Renal cortical epithelial cell (primary cell): ENCODE data around the gene CARD10. TPM values are rescaled to one million over a fixed set of nuclear protein-coding genes. Genes with fewer than 3 reads are reported as not detected.
A peak's percentile ranks its signal among the peaks of the same experiment; 100 is the strongest.

Experiments
- DNase-seq: peaks from one replicate; pipeline ENCODE4 v3.0.0-alpha.2; 2011; ENCODE audit warnings: low read depth
- total RNA-seq: library from RNA; depleted of rRNA; stranded (reverse); fragments of >200 nt; gene quantifications from 2 replicates; pipeline ENCODE4 v1.2.3, GENCODE V29; 2014

CARD10 gene
- total RNA-seq, 1 donor from 2014 or later = 39.9 TPM

DNA sequence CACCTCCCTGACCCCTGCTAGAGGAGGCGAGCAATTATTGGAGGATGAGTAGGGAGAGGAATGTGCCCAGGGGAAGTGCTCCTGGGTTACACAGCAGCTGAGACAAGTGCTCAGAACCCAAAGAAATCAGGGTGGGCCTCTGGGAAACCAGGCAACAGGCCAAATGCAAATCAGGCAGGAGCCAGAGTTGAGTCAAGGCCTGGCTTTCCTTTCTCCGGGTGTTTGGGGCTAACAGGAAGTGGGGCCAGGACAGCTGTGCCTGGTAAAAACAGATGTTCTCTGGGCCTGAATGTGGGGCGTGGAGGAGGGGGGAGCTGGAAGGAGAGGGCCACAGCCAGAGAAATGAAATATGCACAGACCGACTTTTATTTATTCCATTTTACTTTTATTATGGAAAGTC lies 55.0 kb downstream of the CARD10 start:
- DNase-seq = no peak

DNA sequence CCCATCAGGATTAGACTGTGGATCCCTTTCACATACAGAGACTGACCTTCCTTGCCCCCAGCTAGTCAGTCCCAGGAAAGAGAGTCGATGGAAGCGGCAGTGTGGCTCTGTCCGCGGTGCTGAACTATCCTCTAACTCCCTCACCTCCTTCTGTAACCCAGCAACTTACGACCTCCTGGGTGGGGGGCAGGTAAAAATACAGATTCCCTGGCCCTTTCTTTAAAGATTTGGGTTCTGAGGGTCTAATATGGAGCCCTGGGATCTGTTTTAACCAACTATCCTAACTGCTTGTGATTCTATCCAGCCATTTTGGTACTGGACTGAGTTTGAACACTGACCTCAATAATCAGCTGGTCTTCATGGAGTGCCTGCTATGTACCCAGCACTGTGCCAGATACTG lies 56.2 kb downstream of the CARD10 start:
- DNase-seq = peak; percentile 41

DNA sequence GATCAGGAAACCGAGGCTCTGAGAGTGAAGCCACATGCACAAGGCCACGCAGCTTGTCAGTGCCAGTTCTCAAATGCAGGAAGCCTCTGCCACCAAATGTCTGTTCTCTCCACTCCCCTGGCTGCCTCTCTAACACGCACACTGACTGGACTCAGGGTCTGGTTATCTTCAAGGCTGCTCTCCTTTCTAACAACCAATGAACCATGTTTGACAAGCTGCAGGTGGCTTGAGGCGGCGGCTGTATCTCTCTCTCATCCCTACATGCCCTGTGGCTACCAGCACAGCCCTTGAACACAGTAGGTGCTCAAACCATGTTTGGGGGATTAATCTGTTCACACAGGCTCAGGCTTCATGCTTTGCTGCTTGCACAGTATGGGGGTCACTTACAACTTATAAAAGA lies 56.8 kb downstream of the CARD10 start:
- DNase-seq = no peak

DNA sequence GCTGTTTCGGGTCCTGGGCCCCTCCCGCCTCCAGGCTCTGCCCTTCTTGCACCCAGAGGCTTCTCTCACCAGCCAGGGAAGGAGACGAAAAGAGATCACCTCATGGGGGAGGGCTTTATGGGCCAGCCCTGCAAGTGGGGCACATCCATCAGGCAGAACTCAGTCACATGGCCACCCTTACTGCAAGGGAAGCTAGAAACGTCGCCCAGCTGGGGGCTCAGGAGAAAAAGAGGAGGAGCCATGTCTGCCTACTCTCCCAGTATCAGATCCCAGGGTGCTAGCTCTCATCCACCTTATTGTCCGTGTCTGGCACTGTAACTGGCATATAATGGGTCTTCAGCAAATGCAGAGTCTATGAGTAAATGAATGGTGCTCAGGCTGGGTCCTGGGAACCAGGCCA lies 57.3 kb downstream of the CARD10 start:
- no peak for DNase-seq

DNA sequence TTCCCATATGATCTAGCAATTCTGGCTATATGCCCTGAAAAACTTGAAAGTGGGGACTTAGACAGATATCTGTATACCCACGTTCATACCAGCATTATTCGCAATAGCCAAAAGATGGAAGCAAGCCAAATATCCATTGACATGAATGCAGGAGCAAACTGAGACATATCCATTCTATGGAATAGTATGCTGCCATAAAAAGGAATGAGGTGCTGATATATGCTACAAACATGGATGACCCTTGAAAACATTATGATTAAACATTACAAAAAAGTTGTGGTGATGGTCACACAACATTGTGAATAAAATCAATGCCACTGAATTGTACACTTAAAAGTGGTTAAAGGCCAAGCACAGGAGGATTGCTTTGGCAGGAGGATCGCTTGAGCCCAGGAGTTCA lies 58.5 kb downstream of the CARD10 start:
- no peak for DNase-seq

DNA sequence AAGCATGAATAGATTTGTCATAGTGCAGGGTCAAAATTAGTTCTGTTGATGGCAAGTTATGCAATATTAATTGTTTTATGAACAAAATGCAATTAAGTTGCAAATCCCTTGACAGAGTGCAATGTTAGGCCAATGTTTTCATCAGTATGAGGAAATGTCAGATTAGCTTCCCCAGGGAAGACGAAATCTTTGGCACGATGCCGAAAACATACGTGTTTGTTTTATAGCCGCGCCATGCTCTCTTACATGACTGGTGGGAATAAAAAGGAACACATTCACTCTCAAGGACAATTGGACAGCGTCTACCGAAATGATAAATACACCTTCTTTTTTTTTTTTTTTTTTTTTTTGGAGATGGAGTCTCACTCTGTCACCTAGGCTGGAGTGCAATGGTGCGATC lies 60.0 kb downstream of the CARD10 start:
- DNase-seq = no peak

DNA sequence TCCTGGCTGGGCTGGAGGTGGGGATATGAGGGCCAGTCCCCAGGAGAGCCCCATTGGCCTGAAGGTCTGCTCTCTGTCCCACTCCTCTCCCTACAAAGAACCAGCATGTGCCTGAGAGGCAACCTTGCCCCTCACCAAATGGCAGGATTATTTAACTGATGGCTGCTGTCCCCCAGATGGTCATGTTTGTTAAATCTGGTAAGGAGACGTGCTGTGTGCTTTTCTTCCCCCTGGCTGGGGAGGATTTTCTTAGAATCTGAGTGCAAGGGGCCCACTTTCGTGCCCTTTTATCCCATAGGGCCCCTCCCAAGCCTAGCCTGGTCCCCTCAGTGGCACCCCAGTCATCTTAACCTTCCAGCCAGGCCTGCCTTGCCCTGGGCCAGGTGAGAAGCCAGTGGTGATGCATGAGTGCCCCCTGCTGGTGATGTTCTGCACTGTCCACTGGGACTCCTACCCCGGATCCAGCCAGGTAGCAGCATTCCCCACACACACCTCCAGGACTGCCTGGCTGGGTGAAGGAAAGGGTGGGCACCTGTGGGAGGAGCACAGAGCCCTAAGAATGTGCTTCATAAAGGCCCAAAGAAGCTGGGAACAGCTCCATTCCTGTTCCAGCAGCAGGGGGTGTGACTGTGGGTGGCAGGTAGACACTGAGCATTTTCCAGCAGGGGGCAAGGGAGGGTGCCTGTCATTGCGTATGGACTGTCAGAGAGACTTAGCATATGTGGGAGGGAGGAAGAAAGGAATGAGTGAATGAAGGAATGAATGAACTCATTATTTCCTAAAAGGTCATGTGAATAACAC lies 61.9 kb downstream of the CARD10 start:
- DNase-seq = peak; percentile 44

DNA sequence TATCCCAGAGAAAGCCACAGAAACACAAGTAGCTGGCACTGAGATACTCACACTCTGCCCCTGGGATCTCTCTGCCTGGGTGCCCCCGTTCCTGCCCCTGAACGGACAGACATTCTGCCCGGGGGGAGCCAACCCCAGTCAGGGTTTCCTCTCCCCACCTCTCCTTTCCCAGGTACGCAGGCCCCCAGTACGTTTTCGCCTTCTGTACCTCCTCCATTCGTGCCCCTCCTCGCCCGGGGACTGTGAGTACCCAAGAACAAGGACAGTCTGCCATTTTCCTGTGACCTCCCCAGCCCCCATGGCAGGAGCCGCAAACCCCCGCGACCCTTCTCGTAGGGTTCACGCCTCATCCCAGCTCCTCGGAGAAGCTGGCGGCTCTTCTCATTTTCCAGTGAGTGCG lies 62.9 kb downstream of the CARD10 start:
- DNase-seq = no peak

DNA sequence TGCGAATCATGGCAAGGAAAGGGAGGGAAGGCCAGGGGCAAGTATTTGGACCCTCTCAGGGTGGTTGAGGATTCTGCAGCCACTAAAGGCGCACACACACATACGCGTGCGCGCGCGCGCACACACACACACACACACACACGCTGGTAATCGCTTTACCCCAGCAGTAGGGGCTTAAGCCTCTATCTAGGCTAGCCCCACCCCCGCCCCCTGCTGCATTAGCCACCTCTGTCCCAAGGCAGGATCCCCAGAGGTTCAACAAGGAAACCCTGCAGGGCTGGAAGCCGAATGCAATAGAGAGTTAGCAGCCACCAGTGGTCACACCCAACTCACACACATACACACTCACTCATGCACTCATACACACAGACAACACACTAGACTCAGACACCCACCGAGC lies 63.3 kb downstream of the CARD10 start:
- DNase-seq = peak; percentile 6

DNA sequence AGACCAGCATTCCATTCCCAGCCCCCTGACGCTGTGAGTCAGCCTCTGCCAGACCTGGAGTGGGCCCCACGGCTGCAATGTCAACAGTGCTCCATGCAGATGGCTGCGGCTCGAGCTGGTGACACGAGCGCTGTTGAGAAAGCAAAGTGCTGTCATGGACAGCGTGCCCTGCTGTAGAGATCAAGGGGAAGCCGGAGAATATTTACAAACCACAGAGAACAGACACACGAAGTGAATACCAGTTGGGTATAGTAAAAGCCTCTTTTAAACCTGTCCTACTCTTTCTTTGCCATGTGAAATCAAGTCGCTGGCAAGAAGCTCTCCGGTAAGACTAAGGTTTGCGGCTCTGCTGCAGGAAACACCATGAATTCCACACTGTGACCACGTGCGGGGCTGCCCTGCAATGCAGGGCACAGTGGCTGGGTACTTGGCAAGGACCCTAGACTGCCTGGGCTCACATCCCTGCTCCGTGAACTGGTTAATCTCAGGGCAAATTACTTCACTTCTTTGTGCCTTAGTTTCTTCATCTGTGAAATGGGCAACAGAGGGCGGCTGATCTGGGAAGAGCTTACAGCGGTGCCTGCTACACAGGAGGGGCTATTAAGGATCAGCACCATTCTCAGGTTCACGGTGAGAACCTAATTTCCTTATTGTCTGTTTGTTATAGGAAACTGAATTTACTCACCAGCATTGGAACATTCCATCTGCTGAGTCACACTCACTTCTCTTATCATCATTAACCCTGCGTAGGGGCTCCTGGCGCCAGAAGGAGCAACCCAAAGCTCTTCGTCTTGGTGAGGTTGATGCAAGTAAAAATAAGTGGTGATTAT lies 64.1 kb downstream of the CARD10 start:
- DNase-seq = peak; percentile 97

DNA sequence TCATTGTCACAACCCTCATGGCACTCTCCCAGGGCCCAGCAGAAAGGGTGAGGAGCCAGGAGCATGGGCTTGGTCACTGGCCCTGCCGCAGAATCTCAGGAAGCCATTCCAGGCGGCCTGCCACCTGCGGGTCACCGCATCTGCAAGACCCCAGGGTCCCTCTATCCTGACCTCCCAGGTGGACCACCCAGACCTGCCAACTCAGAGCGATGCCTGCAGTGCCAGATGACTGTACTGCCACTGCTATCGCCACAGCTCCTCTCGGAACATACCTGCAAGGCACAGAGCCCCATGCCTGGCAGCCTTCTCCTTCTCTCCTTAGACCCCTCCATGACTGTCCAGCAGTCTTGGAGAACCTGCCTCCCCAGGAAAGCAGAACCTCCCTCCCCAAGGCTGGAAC lies 65.5 kb downstream of the CARD10 start:
- no peak for DNase-seq

DNA sequence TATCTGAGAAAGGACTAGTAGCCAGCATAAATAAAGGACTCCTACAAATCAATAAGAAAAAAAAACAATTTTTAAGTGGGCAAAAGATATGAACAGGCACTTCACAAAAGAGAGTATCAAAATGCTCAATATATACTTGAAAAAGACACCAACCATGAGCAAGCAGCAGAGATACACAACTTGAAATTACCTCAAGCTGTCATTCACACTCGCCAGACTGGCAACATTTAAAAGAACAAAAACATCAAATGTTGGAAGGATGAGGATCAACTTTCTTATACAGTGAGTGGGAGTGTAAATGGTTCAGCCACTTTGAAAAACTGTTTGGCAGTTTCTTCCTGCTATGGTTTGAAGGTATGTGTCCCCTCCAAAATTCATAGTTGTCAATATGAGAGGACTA lies 68.0 kb downstream of the CARD10 start:
- DNase-seq = no peak

DNA sequence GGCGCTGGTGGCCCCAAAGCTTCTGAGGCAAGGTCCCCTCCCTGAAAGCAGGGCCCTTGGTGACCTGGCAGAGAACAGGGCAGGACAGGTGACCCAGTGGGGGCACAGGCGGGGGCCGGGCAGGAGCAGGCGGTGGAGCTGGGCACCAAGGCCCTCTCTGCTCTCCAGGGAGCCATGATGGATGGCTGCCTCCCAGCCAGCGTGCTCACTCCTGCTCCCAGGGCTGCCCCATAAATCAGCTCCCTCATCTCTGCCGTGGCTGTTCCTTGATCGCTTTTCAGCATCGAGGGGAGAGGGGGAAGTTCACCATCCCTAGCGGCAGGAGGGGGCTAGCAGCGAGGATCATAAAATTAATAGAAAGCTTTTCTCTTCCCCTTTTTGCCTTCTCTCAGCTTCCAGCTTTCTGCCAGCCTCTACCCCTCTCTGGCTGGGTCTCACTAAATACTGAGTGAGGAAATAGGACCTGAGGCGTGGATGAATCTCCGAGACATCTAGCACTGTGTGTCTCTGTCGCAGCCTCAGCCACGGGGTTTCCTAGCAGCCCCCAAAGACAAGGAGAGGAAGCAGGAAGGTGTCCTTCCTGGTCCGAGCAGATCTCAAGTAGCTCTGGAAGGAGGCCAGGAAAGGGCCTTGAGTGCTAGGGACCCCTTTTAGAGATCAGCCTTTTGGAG lies 69.7 kb downstream of the CARD10 start:
- no peak for DNase-seq

DNA sequence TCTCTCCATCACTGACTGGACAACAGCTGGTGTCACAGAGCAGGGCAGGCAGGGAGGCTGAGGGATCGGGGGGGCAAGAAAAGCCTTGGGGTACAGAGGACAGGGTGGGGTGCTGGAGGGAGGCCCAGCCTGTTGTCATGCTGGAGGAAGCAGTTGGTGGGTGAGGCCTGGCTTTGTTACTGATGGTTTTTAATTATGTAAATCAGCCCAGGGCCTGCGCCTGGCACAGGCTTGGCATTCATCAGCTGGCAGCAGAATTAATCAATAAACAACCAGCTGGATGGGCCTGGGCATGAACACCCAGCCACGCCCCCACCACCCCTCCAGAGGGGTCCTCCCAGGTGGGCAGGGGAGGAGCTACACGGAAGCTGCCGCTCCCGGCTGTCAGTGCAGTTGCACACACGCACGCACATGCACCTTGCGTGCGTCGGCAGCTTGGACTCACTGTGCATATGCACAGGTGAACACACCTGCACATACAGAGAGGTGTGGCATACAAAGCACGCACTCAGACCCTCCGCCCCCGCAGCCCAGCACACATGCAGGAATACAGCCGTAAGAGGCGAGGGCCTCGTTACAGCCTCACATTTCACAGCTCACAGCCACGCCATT lies 70.6 kb downstream of the CARD10 start:
- no peak for DNase-seq

DNA sequence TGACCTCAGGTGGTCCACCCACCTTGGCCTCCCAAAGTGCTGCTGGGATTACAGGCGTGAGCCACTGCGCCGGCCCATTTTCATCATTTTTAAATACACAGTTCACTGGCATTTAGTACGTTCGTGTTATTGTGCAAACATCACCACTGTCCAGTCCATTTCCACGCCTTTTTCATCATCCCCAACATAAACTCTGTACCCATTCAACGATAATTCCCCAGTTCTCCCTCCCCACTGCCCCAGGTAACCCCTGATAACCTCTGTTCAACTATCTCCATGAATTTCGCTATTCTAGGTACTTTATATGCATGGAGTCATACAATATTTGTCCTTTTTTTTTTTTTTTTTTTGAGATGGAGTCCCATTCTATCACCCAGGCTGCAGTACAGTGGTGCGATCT lies 73.7 kb downstream of the CARD10 start:
- DNase-seq = no peak

DNA sequence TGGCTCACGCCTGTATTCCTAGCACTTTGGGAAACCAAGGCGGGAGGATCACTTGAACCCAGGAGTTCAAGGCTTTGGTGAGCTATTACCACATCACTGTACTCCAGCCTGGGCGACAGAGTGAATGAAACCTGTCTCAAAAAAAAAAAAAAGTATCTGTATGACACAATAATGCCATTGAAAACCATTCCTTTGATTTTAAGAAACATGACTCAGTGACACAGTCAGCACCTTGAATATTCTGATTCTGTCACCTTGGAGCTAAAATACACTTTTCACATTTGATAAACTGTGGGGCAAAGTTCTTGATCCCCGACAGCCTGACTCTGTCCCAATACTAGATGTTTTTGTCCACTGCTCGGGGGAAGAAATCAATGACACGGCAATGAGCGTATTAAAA lies 75.2 kb downstream of the CARD10 start:
- DNase-seq = peak; percentile 5

DNA sequence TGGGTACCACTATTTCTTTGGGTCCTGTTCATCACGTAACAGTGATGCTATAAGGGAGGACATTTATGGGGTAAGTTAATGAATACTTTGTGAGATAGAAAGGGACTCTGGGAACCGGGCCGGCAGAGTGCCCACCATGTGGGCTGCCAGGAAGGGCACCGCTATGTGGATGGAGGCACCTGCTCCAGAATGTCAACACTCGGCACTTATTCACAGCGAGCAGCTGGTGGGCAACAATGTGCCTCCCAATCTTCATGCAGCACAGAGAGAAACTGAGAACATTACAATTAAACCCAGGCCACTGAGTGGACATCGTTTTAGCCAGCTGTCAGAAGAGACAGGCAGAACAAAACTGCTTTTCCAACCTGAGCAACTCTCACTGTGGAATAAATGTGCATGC lies 76.1 kb downstream of the CARD10 start:
- no peak for DNase-seq

DNA sequence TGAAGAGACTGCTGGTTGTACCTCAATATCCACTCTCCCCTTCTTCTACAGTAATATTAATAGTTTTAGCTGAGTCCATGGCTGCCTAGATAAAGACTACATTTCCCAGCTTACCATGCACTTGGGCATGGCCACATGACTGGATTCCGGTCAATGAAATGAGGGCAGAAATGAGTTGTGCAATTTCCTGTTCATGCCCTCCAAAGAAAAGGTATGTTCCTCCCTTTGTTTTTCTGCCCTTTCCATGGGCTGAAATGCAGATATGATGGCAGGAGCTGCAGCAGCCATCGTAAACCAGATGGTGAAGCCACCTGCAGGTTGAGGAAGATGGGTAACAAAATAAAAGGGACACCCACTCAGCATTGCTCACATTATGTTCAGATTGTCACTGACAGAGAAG lies 76.7 kb downstream of the CARD10 start:
- DNase-seq = peak; percentile 71

DNA sequence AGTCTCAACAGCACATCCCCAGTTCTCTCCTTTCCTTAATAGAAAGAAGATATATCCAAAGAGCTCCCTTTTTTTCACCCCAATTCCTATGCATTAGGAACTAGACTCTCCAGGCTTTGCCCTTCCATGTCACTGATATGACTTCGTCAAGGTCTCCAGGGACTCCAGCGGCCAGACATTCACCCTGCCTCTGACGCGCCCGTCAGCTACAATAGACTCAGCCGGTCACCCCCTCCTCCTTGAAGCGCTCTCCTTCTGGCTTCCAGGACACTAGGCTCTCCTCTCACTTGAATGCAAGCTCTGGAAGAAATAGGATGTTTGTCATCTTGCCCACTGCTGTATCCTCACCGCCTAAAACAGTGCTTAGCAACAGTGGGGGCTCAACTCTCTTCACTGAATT lies 77.1 kb downstream of the CARD10 start:
- DNase-seq = no peak

DNA sequence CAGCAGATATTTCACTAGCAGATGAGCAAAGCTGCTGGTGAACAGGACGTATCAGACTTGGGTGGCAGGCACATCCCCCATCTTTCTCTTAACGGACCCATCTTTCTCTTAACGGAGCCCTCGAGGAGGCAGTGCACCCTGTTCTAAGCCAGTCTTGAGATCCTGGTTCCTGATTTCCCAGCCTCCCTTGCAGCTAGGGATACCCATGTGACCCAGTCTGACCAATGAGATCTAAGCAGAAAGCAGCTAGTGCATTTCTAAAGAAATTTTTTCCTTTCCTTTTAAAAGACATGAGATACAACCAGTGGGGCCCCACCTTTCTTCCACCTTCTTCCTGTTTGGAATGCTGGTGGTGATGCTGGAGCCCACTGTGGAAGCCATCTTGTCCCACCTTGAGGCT lies 78.3 kb downstream of the CARD10 start:
- DNase-seq = no peak
